GM18873 (cell line): ENCODE results near the gene HTR4.
A peak's percentile ranks its signal among the peaks of the same experiment; 100 is the strongest.

ENCODE experiments used
- ATAC-seq: cut with Tn5 transposase; IDR thresholded peaks from one replicate; pipeline ENCODE4 v1.9.1; 2021; ENCODE audit warnings: mild to moderate bottlenecking, moderate library complexity, moderate number of reproducible peaks; ENCODE audit not compliant: unreplicated experiment, low FRiP score

HTR4 gene

GRCh38 chr5:148445578-148445977, 208.7 kb downstream of the HTR4 start:
- ATAC-seq = no peak

DNA sequence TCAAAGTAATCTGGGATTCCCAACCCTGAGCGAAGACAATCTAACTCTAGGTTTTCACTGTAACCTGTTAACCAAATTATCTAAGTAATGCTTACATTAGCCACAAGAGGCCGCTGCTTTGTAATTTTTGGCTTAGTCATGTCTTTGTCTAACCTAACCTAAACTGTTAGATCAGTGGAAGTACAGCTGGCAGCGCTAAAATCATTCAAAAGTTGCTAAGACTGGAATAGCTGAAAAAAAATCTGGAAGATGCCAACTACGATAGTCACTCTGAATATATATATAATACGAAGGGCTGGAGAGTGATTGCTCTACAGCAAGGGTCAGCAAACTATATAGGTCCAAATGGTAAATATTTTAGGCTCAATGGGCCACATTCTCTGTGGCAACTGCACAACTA, 210.3 kb downstream of the HTR4 start:
- peak; percentile 78 for ATAC-seq

- ATAC-seq = no peak
Measured at GRCh38 chr5:148443241-148443640, 211.1 kb downstream of the HTR4 start.

GRCh38 chr5:148438933-148439332, 215.4 kb downstream of the HTR4 start:
- ATAC-seq = no peak

GRCh38 chr5:148437249-148437648, 217.1 kb downstream of the HTR4 start:
- ATAC-seq = no peak

GRCh38 chr5:148436029-148436428, 218.3 kb downstream of the HTR4 start:
- no peak for ATAC-seq

GRCh38 chr5:148433826-148434225, 220.5 kb downstream of the HTR4 start:
- ATAC-seq = no peak
